IPS-15b (cell line): ENCODE results near the gene SCG3.
"Not testable (repeated sequence)": the region's sequence is repeated elsewhere in the genome, so short reads cannot be mapped to it uniquely, and the experiment has no call there.

Experiments used
- H3K27me3 ChIP-seq: one replicate; pipeline ENCODE4 v1.6.1; 2013; ENCODE audit warnings: low read length; ENCODE audit not compliant: control insufficient read depth, insufficient read depth
- H3K36me3 ChIP-seq: one replicate; pipeline ENCODE4 v1.6.1; 2013; ENCODE audit warnings: low read length; ENCODE audit not compliant: control insufficient read depth, insufficient read depth
- H3K4me1 ChIP-seq: one replicate; pipeline ENCODE4 v1.6.1; 2013; ENCODE audit warnings: mild to moderate bottlenecking, low read length; ENCODE audit not compliant: control insufficient read depth, insufficient read depth
- H3K4me3 ChIP-seq: one replicate; pipeline ENCODE4 v1.5.1; 2013; ENCODE audit warnings: low read depth, low read length
- H3K9ac ChIP-seq: one replicate; pipeline ENCODE4 v1.6.1; 2013; ENCODE audit warnings: low read depth, mild to moderate bottlenecking, low read length
- H3K9me3 ChIP-seq: one replicate; pipeline ENCODE4 v1.6.1; 2013; ENCODE audit warnings: mild to moderate bottlenecking, low read length; ENCODE audit not compliant: control insufficient read depth, insufficient read depth

SCG3 gene

DNA sequence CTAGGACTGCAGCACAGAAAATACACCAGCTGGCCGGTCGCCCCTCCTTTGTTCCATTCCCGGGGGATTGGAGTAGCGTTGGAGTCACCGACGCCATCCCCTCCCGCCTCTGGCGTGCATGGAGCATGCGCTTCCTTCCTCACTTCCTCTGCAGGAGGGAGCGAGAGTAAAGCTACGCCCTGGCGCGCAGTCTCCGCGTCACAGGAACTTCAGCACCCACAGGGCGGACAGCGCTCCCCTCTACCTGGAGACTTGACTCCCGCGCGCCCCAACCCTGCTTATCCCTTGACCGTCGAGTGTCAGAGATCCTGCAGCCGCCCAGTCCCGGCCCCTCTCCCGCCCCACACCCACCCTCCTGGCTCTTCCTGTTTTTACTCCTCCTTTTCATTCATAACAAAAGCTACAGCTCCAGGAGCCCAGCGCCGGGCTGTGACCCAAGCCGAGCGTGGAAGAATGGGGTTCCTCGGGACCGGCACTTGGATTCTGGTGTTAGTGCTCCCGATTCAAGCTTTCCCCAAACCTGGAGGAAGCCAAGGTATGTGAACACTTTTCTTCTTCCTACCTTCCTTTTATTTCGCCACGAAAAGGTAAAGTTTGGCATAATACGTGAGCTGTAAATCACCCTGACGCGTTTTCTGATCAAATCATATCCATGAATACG, at the start of gene SCG3:
Gene SCG3 (plus strand): TSS at position 201 of the 661 bp plus-strand sequence. CDS start 253 bp downstream, at position 454.
- Histone ChIP-seq H3K36me3 (no peaks in the 10 kb centered on the region), H3K4me3 (peak within 1 kb of the TSS; percentile 62), H3K27me3 (no peaks in the 10 kb centered on the region), H3K9ac (peak within 1 kb of the TSS; percentile 47), H3K9me3 (no peaks in the 10 kb centered on the region), H3K4me1 (no peaks in the 10 kb centered on the region)

DNA sequence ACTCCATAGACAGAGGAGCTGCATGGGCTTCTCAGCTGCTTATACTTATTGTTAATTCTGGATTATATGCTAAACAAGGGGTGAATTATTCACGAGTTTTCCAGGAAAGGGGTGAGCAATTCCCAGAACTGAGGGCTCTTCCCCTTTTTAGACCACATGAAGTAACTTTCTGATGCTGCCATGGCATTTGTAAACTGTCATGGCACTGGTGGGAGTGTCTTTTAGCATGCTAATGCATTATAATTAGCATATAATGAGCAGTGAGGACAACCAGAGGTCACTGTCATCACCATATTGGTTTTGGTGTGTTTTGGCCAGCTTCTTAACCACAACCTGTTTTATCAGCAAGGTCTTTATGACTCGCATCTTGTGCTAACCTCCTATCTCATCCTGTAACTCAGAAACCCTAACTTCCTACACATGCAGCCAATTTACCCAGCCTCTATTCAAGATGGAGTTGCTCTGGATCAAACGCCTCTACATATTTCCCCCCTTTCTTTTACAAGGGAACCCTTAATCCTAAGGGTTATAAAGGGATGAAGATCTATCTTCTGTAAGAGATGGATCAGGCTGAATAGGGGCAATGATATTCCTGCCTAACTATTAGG, 46.6 kb upstream of the SCG3 start:
- no peak overlapping the region for H3K9ac ChIP-seq

GRCh38 chr15:51641490-51642130, 39.7 kb upstream of the SCG3 start:
- Histone ChIP-seq H3K4me1 (no peaks in the 10 kb centered on the region), H3K4me3 (no peak overlapping the region), H3K36me3 (no peaks in the 10 kb centered on the region), H3K9ac (no peak overlapping the region), H3K27me3 (peaks cover 1% of the 10 kb centered on the region), H3K9me3 (no peaks in the 10 kb centered on the region)

More for the DNA sequence above, 46.6 kb upstream of the SCG3 start:
- Histone ChIP-seq H3K36me3 (no peaks in the 10 kb centered on the region), H3K27me3 (peaks cover 21% of the 10 kb centered on the region), H3K4me3 (no peak overlapping the region), H3K4me1 (no peaks in the 10 kb centered on the region), H3K9me3 (no peaks in the 10 kb centered on the region)

DNA sequence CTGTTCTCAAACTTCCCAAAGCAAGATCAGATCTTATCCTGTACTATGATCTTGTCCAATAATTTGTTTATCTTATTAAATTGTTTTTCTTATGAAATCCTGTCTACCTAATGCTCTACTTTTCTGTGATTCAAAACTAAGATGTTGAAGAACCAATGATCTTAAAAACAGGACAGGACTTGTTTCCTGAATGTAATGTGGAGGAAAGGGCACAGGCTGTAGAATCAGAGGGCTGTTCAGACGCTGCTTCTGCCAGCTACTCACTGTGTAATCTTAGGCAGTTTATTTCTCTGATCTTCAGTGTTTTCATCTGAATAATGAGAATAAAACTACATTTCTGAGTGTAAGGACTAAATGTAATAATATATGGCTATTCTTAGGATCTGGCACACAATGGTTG, 38.6 kb upstream of the SCG3 start:
- H3K36me3 ChIP-seq, result no peaks in the 10 kb centered on the region

DNA sequence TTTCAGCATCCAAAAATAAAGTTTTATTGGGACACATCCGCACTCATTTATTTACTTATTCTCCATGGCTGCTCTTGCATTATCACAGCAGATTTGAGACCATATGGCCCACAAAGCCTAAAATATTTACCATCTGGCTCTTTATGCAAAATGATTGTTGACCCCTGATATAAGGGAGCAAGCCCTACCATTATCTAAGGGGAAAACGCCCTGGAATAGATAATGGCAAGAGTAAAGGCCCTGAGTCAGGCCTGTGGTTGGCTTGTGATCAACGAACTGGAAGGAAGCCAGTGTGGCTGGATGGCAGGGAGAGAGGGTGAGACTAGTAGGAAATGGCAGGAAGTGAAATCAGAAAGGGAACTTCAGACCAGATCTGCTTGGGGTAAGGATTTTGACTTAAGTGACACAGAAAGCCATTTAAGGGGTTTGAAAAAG, 34.2 kb upstream of the SCG3 start:
- H3K4me3 ChIP-seq, result no peak overlapping the region
- no peaks in the 10 kb centered on the region for H3K4me1 ChIP-seq
- no peaks in the 10 kb centered on the region for H3K36me3 ChIP-seq
- no peak overlapping the region for H3K9ac ChIP-seq
- H3K9me3 ChIP-seq, result no peaks in the 10 kb centered on the region
- no peaks in the 10 kb centered on the region for H3K27me3 ChIP-seq

More for the DNA sequence above, 38.6 kb upstream of the SCG3 start:
- H3K9ac ChIP-seq, result no peak overlapping the region
- H3K9me3 ChIP-seq, result no peaks in the 10 kb centered on the region
- no peaks in the 10 kb centered on the region for H3K4me1 ChIP-seq
- no peak overlapping the region for H3K4me3 ChIP-seq
- no peaks in the 10 kb centered on the region for H3K27me3 ChIP-seq

GRCh38 chr15:51648101-51648500, 33.2 kb upstream of the SCG3 start:
- not testable (repeated sequence) for H3K4me1 ChIP-seq, H3K36me3 ChIP-seq, H3K27me3 ChIP-seq, H3K4me3 ChIP-seq, H3K9ac ChIP-seq, H3K9me3 ChIP-seq

GRCh38 chr15:51648643-51649042, 32.7 kb upstream of the SCG3 start:
- H3K9me3 ChIP-seq, H3K36me3 ChIP-seq, H3K4me1 ChIP-seq, H3K27me3 ChIP-seq, H3K4me3 ChIP-seq, H3K9ac ChIP-seq: not testable (repeated sequence)

GRCh38 chr15:51649659-51650521, 31.4 kb upstream of the SCG3 start:
- Histone ChIP-seq H3K36me3 (no peaks in the 10 kb centered on the region), H3K27me3 (no peaks in the 10 kb centered on the region), H3K4me3 (no peak overlapping the region), H3K9me3 (no peaks in the 10 kb centered on the region), H3K9ac (no peak overlapping the region), H3K4me1 (no peaks in the 10 kb centered on the region)

- H3K9ac ChIP-seq, result no peak overlapping the region
These were observed 29.1 kb upstream of the SCG3 start for GRCh38 chr15:51652084-51652668.

DNA sequence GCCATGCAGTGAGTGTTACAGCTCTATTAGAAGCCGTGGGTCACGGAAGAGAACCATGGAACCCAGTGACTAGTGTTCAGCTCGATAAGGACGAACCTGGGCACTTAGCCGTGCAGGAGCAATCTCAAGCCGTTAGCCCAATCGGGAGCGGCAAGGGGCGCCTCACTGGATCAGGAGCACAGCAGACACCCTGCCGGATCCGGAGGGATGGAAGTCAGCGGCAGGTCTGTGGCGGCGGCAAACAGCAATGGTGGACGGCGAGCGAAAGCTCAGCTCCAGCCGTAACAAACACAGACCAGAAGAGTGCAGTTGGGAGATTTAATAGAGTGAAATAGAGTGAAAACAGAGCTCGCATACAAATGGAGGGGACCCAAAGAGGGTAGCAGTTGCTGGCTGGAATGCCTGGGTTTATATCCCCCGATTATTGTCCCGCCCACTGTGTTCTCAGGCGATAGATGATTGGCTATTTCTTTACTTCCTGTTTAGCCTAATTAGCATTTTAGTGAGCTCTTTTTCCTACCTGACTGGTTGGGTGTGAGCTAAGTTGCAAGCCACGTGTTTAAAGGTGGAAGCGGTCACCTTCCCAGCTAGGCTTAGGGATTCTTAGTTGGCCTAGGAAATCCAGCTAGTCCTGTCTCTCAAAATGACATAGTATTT, 25.8 kb upstream of the SCG3 start:
- H3K9ac ChIP-seq, H3K4me1 ChIP-seq, H3K9me3 ChIP-seq, H3K27me3 ChIP-seq, H3K4me3 ChIP-seq, H3K36me3 ChIP-seq: not testable (repeated sequence)

More at GRCh38 chr15:51652084-51652668, 29.1 kb upstream of the SCG3 start:
- Histone ChIP-seq H3K9me3 (no peaks in the 10 kb centered on the region), H3K4me3 (no peak overlapping the region), H3K36me3 (no peaks in the 10 kb centered on the region), H3K27me3 (no peaks in the 10 kb centered on the region), H3K4me1 (no peaks in the 10 kb centered on the region)

DNA sequence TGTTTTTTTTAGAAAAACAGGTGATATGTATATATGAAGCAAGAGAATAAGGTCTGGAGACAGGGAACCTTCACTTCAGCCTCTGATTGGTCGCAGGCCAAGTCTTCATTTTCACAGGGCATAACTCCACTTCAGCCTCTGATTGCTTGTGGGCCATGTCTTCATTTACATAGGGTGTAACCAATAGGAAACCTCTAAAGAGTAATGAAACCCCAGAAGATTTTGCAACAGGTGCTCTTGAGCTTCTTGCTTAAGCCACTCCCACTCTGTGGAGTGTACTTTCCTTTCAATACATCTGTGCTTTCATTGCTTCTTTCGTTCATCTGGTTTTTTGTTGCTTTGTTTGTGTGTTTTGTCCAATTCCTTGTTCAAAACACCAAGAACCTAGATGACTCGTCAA, 22.6 kb upstream of the SCG3 start:
- Histone ChIP-seq H3K27me3 (no peaks in the 10 kb centered on the region), H3K9ac (no peak overlapping the region), H3K36me3 (no peaks in the 10 kb centered on the region), H3K9me3 (no peaks in the 10 kb centered on the region), H3K4me3 (no peak overlapping the region), H3K4me1 (no peaks in the 10 kb centered on the region)
